T-helper 1 cell treated with Interleukin-12 subunit alpha and Interleukin-12 subunit beta and Interleukin-4 antibody, amounts not matched to agents 30 ng/mL and 1 ng/mL, for 36 hours (primary cell): Measurements from ENCODE around the gene ANKIB1. TPM values are rescaled to one million over a fixed set of nuclear protein-coding genes. Genes with fewer than 3 reads are reported as not detected.
"Not testable (repeated sequence)": the region's sequence is repeated elsewhere in the genome, so short reads cannot be mapped to it uniquely, and the experiment has no call there.

ENCODE experiments used
- intact Hi-C: fragments of 100-400 bp; cut with micrococcal nuclease; formaldehyde crosslinking; loops from one replicate; pipeline ENCODE4 v1.15.1; 2024
- total RNA-seq: library from RNA; stranded (reverse); gene quantifications from 2 replicates; pipeline ENCODE4 v1.2.3, GENCODE V29; 2022

Gene ANKIB1, protein sequence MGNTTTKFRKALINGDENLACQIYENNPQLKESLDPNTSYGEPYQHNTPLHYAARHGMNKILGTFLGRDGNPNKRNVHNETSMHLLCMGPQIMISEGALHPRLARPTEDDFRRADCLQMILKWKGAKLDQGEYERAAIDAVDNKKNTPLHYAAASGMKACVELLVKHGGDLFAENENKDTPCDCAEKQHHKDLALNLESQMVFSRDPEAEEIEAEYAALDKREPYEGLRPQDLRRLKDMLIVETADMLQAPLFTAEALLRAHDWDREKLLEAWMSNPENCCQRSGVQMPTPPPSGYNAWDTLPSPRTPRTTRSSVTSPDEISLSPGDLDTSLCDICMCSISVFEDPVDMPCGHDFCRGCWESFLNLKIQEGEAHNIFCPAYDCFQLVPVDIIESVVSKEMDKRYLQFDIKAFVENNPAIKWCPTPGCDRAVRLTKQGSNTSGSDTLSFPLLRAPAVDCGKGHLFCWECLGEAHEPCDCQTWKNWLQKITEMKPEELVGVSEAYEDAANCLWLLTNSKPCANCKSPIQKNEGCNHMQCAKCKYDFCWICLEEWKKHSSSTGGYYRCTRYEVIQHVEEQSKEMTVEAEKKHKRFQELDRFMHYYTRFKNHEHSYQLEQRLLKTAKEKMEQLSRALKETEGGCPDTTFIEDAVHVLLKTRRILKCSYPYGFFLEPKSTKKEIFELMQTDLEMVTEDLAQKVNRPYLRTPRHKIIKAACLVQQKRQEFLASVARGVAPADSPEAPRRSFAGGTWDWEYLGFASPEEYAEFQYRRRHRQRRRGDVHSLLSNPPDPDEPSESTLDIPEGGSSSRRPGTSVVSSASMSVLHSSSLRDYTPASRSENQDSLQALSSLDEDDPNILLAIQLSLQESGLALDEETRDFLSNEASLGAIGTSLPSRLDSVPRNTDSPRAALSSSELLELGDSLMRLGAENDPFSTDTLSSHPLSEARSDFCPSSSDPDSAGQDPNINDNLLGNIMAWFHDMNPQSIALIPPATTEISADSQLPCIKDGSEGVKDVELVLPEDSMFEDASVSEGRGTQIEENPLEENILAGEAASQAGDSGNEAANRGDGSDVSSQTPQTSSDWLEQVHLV
- 65.7 and 75.1 TPM in 2 replicates for total RNA-seq

- intact Hi-C loops, result loop anchor here (1.0 to 10.0 kb wide), 18 partner anchors 49 to 1898 kb away; partner anchors contain the start of genes AKAP9, BET1, CLDN12 and CYP51A1
Observed at GRCh38 chr7:92245487-92246359, at the start of gene ANKIB1, which contains the start of gene KRIT1. TSS of gene ANKIB1 (plus strand) at chr7:92245974. CDS start at chr7:92294979, 49,005 bp downstream. TSS of gene KRIT1 (minus strand) at chr7:92245914. CDS start at chr7:92242135, 3,779 bp downstream.

DNA sequence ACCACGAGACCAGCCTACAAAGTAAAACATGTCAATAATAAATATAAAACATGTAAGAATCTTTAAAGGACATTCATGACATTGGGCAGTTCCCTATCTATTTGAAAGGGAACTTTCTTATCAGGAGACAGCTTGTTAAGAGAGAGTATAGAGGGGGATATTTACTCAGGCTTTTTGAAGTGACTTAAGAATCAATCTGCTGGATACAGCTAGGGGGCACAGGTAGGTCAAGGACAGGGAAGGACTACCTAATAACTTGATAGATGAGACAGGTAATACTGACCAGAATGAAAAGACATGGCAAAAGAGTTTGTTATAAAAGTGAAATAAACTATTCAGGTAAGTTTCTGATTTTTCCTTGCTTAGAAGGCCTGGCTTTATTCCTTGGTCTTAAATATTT is 45.0 kb upstream of the ANKIB1 start:
- intact Hi-C loops, result no loop called here

DNA sequence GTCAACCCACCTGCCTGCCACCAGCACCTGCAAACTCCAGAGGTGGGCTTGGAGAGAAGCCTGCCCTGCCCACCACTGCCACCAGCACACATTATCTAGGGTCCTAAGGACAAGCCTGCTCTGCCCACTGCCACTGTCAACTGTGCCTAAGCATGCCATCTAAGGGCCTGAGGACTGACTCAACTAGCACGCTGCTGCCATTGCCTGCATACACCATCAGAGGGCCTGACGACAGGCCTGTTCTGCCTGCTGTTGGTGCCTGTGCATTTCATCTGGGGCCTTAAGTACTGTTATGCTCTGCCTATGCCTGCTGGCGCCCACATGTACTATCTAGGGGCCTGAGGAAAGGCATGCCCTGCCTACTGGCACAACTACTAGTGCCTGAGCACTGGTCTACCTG is 39.8 kb upstream of the ANKIB1 start:
- intact Hi-C loops, result no loop called here

DNA sequence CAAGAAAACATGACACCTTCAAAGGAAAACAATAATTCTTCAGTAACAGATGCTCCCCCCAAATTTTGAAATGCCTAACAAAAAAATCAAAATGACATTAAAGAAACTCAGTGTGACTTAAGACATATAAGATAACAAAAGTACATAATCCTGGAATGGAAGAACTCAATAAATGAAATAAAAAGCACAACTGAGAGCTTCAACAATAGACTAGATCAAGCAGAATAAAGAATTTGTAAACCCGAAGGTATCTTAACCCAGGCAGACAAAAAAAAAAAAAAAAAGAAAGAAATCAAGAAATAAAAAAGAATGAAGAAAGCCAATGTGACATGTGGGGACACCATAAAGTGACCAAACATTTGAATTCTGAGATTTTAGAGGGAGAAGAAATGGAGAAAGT is 39.1 kb upstream of the ANKIB1 start:
- intact Hi-C loops, result no loop called here

- intact Hi-C loops, result no loop called here
Observed at GRCh38 chr7:92221766-92222165, 24.0 kb upstream of the ANKIB1 start.

DNA sequence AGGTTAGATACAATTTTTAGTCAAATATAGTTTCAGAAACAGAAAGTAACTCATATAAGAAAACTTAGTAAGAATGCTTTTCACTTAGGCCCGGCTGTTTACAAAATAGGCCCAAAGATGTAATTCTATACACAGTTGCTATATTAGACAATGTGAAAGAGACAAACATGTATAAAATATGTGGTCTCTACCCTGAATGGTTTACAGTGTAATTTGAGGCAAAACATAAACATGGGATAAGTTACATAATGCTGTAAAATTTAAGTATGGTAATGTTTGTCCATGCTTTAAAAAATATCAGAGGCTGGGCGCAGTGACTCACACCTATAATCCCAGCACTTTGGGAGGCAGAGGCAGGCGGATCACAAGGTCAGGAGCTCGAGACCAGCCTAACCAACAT is 18.8 kb upstream of the ANKIB1 start:
- intact Hi-C loops, result no loop called here

DNA sequence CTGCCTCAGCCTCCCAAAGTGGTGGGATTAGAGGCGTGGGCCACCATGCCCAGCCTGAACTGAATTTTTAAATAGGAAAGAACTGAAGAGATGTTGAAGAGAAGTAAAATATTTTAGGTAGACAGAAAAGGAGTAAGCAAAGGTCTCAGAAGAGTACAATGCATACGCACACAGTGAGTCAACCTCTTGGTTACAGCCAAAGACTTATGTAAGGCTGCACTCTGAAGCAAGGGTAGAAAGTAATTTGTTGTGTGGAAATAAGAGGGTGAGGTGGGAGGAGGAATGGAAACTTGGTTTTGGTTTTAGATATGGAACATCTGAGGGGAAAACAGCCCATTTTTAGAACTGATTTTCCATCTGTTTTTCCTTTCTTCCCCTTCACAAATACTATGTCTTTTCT is 17.7 kb upstream of the ANKIB1 start:
- intact Hi-C loops, result no loop called here

GRCh38 chr7:92228742-92229141 is 17.0 kb upstream of the ANKIB1 start:
- intact Hi-C loops, result no loop called here

DNA sequence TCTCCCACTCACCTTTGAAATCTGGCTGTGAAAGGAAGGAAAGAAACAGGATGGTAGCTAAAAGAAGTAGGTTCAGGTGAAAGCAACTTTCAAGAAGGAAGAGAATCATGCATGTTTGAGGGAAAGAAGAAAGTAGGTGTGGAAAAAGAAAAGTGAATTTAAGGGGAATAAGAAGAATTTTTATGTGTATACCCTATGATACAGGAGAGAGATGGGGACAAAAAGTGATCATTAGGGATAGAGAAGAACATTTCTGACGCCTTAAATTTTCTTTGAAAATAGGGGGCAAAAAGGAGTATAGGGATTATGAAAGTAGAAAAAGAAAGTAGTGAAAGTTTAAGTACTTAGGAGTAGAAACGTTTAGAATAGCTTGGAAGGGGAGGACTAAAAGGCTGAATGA is 15.2 kb upstream of the ANKIB1 start:
- intact Hi-C loops, result no loop called here

DNA sequence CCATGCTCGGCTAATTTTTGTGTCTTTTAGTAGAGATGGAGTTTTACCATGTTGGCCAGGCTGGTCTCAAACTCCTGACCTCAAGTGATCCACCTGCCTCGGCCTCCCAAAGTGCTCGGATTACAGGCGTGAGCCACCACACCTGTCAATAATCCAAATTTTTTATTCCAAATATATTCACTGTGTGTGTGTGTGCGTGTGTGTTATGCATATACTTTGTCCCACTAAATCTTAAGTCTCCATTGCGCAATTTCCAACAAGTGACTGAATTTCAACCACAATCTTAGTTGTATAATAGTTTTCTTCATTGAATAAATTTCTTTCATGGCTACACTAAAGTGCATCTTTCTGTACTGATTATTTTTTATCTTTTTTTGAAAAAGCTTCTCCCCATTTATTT is 2.8 kb upstream of the ANKIB1 start:
- intact Hi-C loops, result loop anchor here (10.0 kb wide), 2 partner anchors 812 to 872 kb away; partner anchors contain the start of gene SAMD9

- intact Hi-C loops, result loop anchor here (1.0 to 10.0 kb wide), 15 partner anchors 111 to 1898 kb away; partner anchors contain the start of genes AKAP9, BET1, CLDN12 and CYP51A1
Observed at GRCh38 chr7:92244808-92245486, 827 bp upstream of the ANKIB1 start.

DNA sequence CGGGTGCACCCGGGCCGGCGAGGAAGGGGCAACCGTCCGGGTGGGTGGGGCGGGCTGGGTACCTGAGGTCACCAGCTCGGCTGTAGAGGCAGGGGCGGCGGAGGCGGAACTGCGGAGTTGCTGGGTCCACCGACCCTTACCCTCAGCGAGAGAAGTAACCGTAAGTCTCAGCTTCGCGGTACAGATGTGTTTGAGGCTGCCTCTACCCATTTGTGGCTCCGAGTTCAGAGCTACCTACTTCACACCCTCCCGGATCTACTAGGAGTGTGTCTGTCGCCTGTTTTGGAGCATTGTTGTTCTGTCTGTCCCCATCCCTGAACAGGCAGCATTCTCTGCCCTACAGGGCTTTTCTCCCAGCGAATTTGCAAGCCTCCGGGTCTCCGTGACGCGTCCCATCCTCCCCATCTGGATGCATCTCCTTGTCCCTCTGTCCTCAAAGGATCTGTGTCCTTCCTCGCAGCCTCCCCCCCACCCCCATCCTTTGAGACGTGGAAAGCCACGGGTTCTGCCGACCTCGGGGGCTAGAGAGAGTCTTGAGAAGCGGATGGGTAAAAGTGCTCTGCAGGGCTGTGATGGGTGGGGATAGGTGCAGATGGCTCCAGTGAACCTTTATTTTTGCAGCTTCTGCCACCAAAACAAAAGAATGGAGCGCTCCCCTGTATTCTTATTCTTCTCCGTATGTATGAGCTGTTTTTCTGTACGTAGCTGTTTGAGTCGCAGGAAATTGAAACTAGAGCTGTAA is 757 bp downstream of the ANKIB1 start:
- intact Hi-C loops, result loop anchor here (1.0 to 10.0 kb wide), 10 partner anchors 48 to 1899 kb away; partner anchors contain the start of genes BET1, CLDN12, FZD1 and GTPBP10

GRCh38 chr7:92250603-92251002 is 4.8 kb downstream of the ANKIB1 start:
- intact Hi-C loops, result no loop called here

- intact Hi-C loops, result no loop called here
Observed at GRCh38 chr7:92251181-92251580, 5.4 kb downstream of the ANKIB1 start.

DNA sequence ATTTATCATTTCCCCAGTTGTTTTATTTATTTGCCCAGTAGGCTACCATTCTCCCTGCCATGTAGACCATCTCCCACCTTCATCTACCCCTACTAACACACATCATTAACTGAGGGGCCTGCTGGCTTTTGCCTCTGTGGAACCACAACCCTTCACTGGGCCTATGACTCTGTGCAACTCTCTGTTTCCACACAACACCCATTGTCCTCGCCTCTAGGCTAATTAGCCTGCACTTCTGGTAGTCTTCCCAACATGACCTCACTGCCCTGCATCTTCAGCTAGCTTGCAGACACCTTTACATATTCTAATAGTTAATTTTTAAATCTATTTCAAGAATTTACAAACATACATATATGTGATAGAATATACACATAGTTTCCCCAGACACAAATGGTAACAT is 7.5 kb downstream of the ANKIB1 start:
- intact Hi-C loops, result no loop called here

GRCh38 chr7:92254800-92255199 is 9.0 kb downstream of the ANKIB1 start:
- intact Hi-C loops, result not testable (repeated sequence)

GRCh38 chr7:92255308-92255707 is 9.5 kb downstream of the ANKIB1 start:
- intact Hi-C loops, result no loop called here

DNA sequence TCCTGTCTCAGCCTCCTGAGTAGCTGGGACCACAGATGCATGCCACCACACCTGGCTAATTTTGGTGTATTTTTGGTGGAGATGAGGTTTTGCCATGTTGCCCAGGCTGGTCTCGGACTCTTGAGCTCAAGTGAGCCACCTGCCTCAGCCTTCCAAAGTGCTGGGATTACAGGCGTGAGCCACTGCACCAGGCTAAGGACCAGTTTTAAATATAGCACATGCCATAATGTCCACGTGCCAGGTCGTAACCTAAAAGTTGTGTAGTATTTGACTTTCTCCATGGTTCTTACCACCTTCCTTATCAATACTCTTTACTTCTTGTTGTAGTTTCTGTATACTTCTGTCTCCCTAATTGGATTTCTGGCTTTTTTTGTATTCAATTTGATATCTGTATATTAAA is 13.3 kb downstream of the ANKIB1 start:
- intact Hi-C loops, result no loop called here

GRCh38 chr7:92259610-92260247 is 14.0 kb downstream of the ANKIB1 start:
- intact Hi-C loops, result no loop called here
